H7 (cell line): Measurements from ENCODE around the gene ZBTB43. TPM values are rescaled to one million over a fixed set of nuclear protein-coding genes. Genes with fewer than 3 reads are reported as not detected.

Experiments
- total RNA-seq: library from RNA; depleted of rRNA; stranded (reverse); fragments of >200 nt; shearing (Covaris generic); gene quantifications from 2 replicates; pipeline ENCODE4 v1.2.3, GENCODE V29; 2014; rRNA removed

The ZBTB43 gene
- total RNA-seq, 1 experiment from 2014 or later, result 7.6 TPM

Other genes starting within 250 kb of the ZBTB43 start
- 8.7 and 16.7 TPM in 2 replicates for gene LMX1B, start 191.1 kb upstream of the ZBTB43 start, total RNA-seq
- gene ZBTB34, start 55.6 kb downstream of the ZBTB43 start, total RNA-seq, result 11.2 and 14.1 TPM in 2 replicates
- gene RALGPS1, start 109.7 kb downstream of the ZBTB43 start, total RNA-seq, result 6.4 and 8.8 TPM in 2 replicates